H1 (cell line): ENCODE measurements around the gene AGAP1. TPM values are rescaled to one million over a fixed set of nuclear protein-coding genes. Genes with fewer than 3 reads are reported as not detected.

Experiments used
- CHD2 ChIP-seq: IDR thresholded peaks from 2 replicates; pipeline ENCODE4 v1.6.1; 2012; ENCODE audit warnings: low read length, improper control_type of control experiment
- CHD7 ChIP-seq: fragments of 300-600 bp; sonication (generic); IDR thresholded peaks from 2 replicates; pipeline ENCODE4 v1.7.1; 2012; ENCODE audit warnings: low read length, moderate library complexity, mild to moderate bottlenecking, inconsistent platforms; ENCODE audit not compliant: insufficient replicate concordance
- KDM5A ChIP-seq: fragments of 200-600 bp; IDR thresholded peaks from 2 replicates; pipeline ENCODE4 v1.7.1; 2012; ENCODE audit warnings: mild to moderate bottlenecking, low read length, inconsistent platforms, mixed read lengths
- MAX ChIP-seq: IDR thresholded peaks from 2 replicates; pipeline ENCODE4 v1.6.1; 2012; ENCODE audit warnings: inconsistent platforms
- PHF8 ChIP-seq: fragments of 200-600 bp; sonication (generic); conservative IDR thresholded peaks from 2 replicates; pipeline ENCODE4 v1.7.1; 2012; ENCODE audit warnings: low read depth, mild to moderate bottlenecking, inconsistent platforms, low read length, moderate library complexity
- RBBP5 ChIP-seq: IDR thresholded peaks from 2 replicates; pipeline ENCODE4 v1.7.1; 2012; ENCODE audit warnings: low read depth, mild to moderate bottlenecking, inconsistent platforms, low read length, moderate library complexity, borderline replicate concordance
- SIRT6 ChIP-seq: IDR thresholded peaks from one replicate; pipeline ENCODE4 v1.7.1; 2012; ENCODE audit warnings: low read length, inconsistent platforms
- SRF ChIP-seq: IDR thresholded peaks from 2 replicates; pipeline ENCODE4 v1.6.1; 2011; ENCODE audit warnings: mild to moderate bottlenecking, low read depth, low read length, moderate library complexity
- TAF7 ChIP-seq: optimal IDR thresholded peaks from 2 replicates; pipeline ENCODE3; 2011; ENCODE audit warnings: low read depth, mild to moderate bottlenecking, inconsistent platforms, low read length, moderate library complexity, borderline replicate concordance
- YY1 ChIP-seq: IDR thresholded peaks from 2 replicates; pipeline ENCODE4 v1.6.1; 2011; ENCODE audit warnings: low read depth, mild to moderate bottlenecking, low read length
- polyA plus RNA-seq, 7 experiments: library from polyadenylated mRNA; depleted of rRNA in 3 of 7; stranded (reverse) in 5 of 7; unstranded in 2 of 7; fragments of >200 nt in 5 of 7; fragments of 200-250 nt in 2 of 7; gene quantifications; 1 replicate in 5 of 7; 2 replicates in 1 of 7; 4 replicates in 1 of 7; pipeline versions ENCODE4 v1.2.1 to v1.2.3, GENCODE V29; 2011 to 2013; ENCODE audit warnings: missing spikeins in 2 of 7, mixed read lengths in 2 of 7
- total RNA-seq: library from RNA; stranded (reverse); fragmentation: NEBNext Ultra II Directional; extraction: Animal tissue kit (Norgen Biotek cat#: 25700); gene quantifications from 2 replicates; pipeline ENCODE4 v1.2.1, GENCODE V29; 2021

AGAP1 gene
- total and polyA plus RNA-seq, 2 of the 8 experiments (the other 6 are each of a cell fraction or from before 2014, with no cell fraction given) = 18.1 to 39.4 TPM

GRCh38 chr2:235630718-235631296 is 137.0 kb downstream of the AGAP1 start (continued):
- TF ChIP-seq CHD7 (no peak), KDM5A (no peak), MAX (no peak), PHF8 (no peak), RBBP5 (no peak), SIRT6 (no peak), CHD2 (no peak), YY1 (no peak), TAF7 (no peak), SRF (no peak)
